ENCODE results near the gene POMT1.

Gene POMT1

GRCh38 chr9:131459056-131459455, 43.7 kb upstream of the POMT1 start:
- peaks cover 20% of the 10 kb centered on the region; the same call in 1 of the 2 replicates for H3K79me2 ChIP-seq (ENCODE audit: insufficient read depth, low read length)
- H4K20me1 ChIP-seq (ENCODE audit: insufficient read depth, low read length): peaks cover 32% of the 10 kb centered on the region
- H3K36me3 ChIP-seq (ENCODE audit: insufficient read depth, low read length): peaks cover 95% of the 10 kb centered on the region
- ATAC-seq (ENCODE audit: insufficient read depth, low read depth) (no peak), DNase-seq (no peak)
- H3K9ac ChIP-seq (ENCODE audit: low read depth, low read length): no peak overlapping the region
- H3K4me3 ChIP-seq (ENCODE audit: low read depth in 1 of 2, low read length in 2 of 2): no peak overlapping the region
- H3K9me3 ChIP-seq (ENCODE audit: insufficient read depth, low read length, severe bottlenecking): no peaks in the 10 kb centered on the region
- TF ChIP-seq, protein P1, sequence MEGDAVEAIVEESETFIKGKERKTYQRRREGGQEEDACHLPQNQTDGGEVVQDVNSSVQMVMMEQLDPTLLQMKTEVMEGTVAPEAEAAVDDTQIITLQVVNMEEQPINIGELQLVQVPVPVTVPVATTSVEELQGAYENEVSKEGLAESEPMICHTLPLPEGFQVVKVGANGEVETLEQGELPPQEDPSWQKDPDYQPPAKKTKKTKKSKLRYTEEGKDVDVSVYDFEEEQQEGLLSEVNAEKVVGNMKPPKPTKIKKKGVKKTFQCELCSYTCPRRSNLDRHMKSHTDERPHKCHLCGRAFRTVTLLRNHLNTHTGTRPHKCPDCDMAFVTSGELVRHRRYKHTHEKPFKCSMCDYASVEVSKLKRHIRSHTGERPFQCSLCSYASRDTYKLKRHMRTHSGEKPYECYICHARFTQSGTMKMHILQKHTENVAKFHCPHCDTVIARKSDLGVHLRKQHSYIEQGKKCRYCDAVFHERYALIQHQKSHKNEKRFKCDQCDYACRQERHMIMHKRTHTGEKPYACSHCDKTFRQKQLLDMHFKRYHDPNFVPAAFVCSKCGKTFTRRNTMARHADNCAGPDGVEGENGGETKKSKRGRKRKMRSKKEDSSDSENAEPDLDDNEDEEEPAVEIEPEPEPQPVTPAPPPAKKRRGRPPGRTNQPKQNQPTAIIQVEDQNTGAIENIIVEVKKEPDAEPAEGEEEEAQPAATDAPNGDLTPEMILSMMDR (IDR thresholded peaks at IDR 0.05; ENCODE audit: borderline replicate concordance, extremely low read depth, low read length, poor library complexity, severe bottlenecking): no peak
- TF ChIP-seq EZH2 (IDR thresholded peaks at IDR 0.05; ENCODE audit: borderline replicate concordance, low read depth, low read length, severe bottlenecking): no peak
- H2AFZ ChIP-seq (ENCODE audit: low read depth, low read length): no peak overlapping the region
- H3K4me1 ChIP-seq (ENCODE audit: insufficient read depth, low read length): no peaks in the 10 kb centered on the region
- H3K27ac ChIP-seq (ENCODE audit: low read length): no peak overlapping the region
- no peaks in the 10 kb centered on the region for H3K27me3 ChIP-seq (ENCODE audit: insufficient read depth, low read length, poor library complexity)
- no peak overlapping the region for H3K4me2 ChIP-seq (ENCODE audit: insufficient read depth, low read length)

- Histone ChIP-seq H3K4me1 (ENCODE audit: insufficient read depth, low read length) (no peaks in the 10 kb centered on the region), H3K4me3 (ENCODE audit: low read depth in 1 of 2, low read length in 2 of 2) (no peak overlapping the region), H3K27ac (ENCODE audit: low read length) (no peak overlapping the region), H3K27me3 (ENCODE audit: insufficient read depth, low read length, poor library complexity) (no peaks in the 10 kb centered on the region), H3K79me2 (ENCODE audit: insufficient read depth, low read length) (peaks cover 15% of the 10 kb centered on the region; the same call in 1 of the 2 replicates), H3K36me3 (ENCODE audit: insufficient read depth, low read length) (peaks cover 95% of the 10 kb centered on the region), H3K9ac (ENCODE audit: low read depth, low read length) (no peak overlapping the region), H2AFZ (ENCODE audit: low read depth, low read length) (no peak overlapping the region), H3K4me2 (ENCODE audit: insufficient read depth, low read length) (no peak overlapping the region), H4K20me1 (ENCODE audit: insufficient read depth, low read length) (peaks cover 21% of the 10 kb centered on the region; the same call in 1 of the 2 replicates), H3K9me3 (ENCODE audit: insufficient read depth, low read length, severe bottlenecking) (no peaks in the 10 kb centered on the region)
- DNase-seq: no peak
- ATAC-seq (ENCODE audit: insufficient read depth, low read depth): no peak
- TF ChIP-seq, protein P1 (IDR thresholded peaks at IDR 0.05; ENCODE audit: borderline replicate concordance, extremely low read depth, low read length, poor library complexity, severe bottlenecking): no peak
- TF ChIP-seq EZH2 (IDR thresholded peaks at IDR 0.05; ENCODE audit: borderline replicate concordance, low read depth, low read length, severe bottlenecking): no peak
These were observed 41.6 kb upstream of the POMT1 start for GRCh38 chr9:131461166-131461565.

GRCh38 chr9:131464354-131465000, 38.2 kb upstream of the POMT1 start:
- Histone ChIP-seq H3K9ac (ENCODE audit: low read depth, low read length) (no peak overlapping the region), H3K79me2 (ENCODE audit: insufficient read depth, low read length) (peaks cover 27% of the 10 kb centered on the region; the same call in 1 of the 2 replicates)
- DNase-seq: no peak

More at GRCh38 chr9:131464354-131465000, 38.2 kb upstream of the POMT1 start:
- Histone ChIP-seq H3K9me3 (ENCODE audit: insufficient read depth, low read length, severe bottlenecking) (no peaks in the 10 kb centered on the region), H3K27ac (ENCODE audit: low read length) (no peak overlapping the region), H4K20me1 (ENCODE audit: insufficient read depth, low read length) (peaks cover 15% of the 10 kb centered on the region), H3K4me2 (ENCODE audit: insufficient read depth, low read length) (no peak overlapping the region), H2AFZ (ENCODE audit: low read depth, low read length) (no peak overlapping the region), H3K27me3 (ENCODE audit: insufficient read depth, low read length, poor library complexity) (no peaks in the 10 kb centered on the region), H3K4me1 (ENCODE audit: insufficient read depth, low read length) (no peaks in the 10 kb centered on the region), H3K4me3 (ENCODE audit: low read depth in 1 of 2, low read length in 2 of 2) (no peak overlapping the region), H3K36me3 (ENCODE audit: insufficient read depth, low read length) (peaks cover 91% of the 10 kb centered on the region)
- no peak for ATAC-seq (ENCODE audit: insufficient read depth, low read depth)
- TF ChIP-seq, protein P1 (IDR thresholded peaks at IDR 0.05; ENCODE audit: borderline replicate concordance, extremely low read depth, low read length, poor library complexity, severe bottlenecking): no peak
- TF ChIP-seq EZH2 (IDR thresholded peaks at IDR 0.05; ENCODE audit: borderline replicate concordance, low read depth, low read length, severe bottlenecking): no peak
